ENCODE results near the gene AZU1. TPM values are rescaled to one million over a fixed set of nuclear protein-coding genes. Genes with fewer than 3 reads are reported as not detected.

Gene AZU1
- total and polyA plus RNA-seq, 7 donors: 0.03 to 1.1 (median 0.36) TPM; not detected in 4

GRCh38 chr19:810883-811489, 16.7 kb upstream of the AZU1 start:
- TF ChIP-seq CTCF (IDR thresholded peaks at IDR 0.05) (no peak), POLR2AphosphoS5 (IDR thresholded peaks at IDR 0.05) (no peak)
- Histone ChIP-seq H3K9me3 (no peaks in the 10 kb centered on the region), H3K27ac (no peak overlapping the region), H3K4me1 (no peaks in the 10 kb centered on the region), H3K27me3 (no peaks in the 10 kb centered on the region), H3K36me3 (peaks cover 48 to 72% (median 65%) of the 10 kb centered on the region in 4 donors), H3K4me3 (no peak overlapping the region)
- WGBS, 2 donors: 85 to 89% methylated on average over 25 of the region's 25 CpGs
- no peak for DNase-seq
- intact Hi-C loops (cut with DNase I): no loop called here

- H3K4me1 ChIP-seq: no peaks in the 10 kb centered on the region
- H3K36me3 ChIP-seq: peaks cover 45 to 66% (median 59%) of the 10 kb centered on the region in 4 donors
- 82 to 90% methylated on average over 20 of the region's 20 CpGs for WGBS, 2 donors
These were observed 16.1 kb upstream of the AZU1 start for GRCh38 chr19:811506-812048.

GRCh38 chr19:812049-812746, 15.4 kb upstream of the AZU1 start:
- peaks cover 39 to 60% (median 53%) of the 10 kb centered on the region in 4 donors for H3K36me3 ChIP-seq
- 92 to 95% methylated on average over 80 of the region's 80 CpGs for WGBS, 2 donors
- intact Hi-C loops (cut with DNase I): no loop called here

More at GRCh38 chr19:811506-812048, 16.1 kb upstream of the AZU1 start:
- no peak for TF ChIP-seq CTCF (IDR thresholded peaks at IDR 0.05)
- TF ChIP-seq POLR2A (IDR thresholded peaks at IDR 0.05): no peak
- TF ChIP-seq EP300 (IDR thresholded peaks at IDR 0.05): no peak
- no peak for TF ChIP-seq POLR2AphosphoS5 (IDR thresholded peaks at IDR 0.05)
- Histone ChIP-seq H3K27me3 (no peaks in the 10 kb centered on the region), H3K9me3 (no peaks in the 10 kb centered on the region), H3K4me3 (no peak overlapping the region), H3K27ac (no peak overlapping the region)
- intact Hi-C loops (cut with DNase I): no loop called here
- no peak for DNase-seq

GRCh38 chr19:812747-813218, 14.9 kb upstream of the AZU1 start:
- DNase-seq: no peak
- Histone ChIP-seq H3K36me3 (peaks cover 34 to 54% (median 48%) of the 10 kb centered on the region in 4 donors), H3K27ac (no peak overlapping the region), H3K4me1 (no peaks in the 10 kb centered on the region), H3K27me3 (no peaks in the 10 kb centered on the region), H3K4me3 (no peak overlapping the region), H3K9me3 (no peaks in the 10 kb centered on the region)
- intact Hi-C loops (cut with DNase I): no loop called here
- WGBS, 2 donors: 94 to 98% methylated on average over 72 of the region's 72 CpGs
- TF ChIP-seq CTCF (IDR thresholded peaks at IDR 0.05): no peak
- no peak for TF ChIP-seq POLR2A (IDR thresholded peaks at IDR 0.05)

More at GRCh38 chr19:812049-812746, 15.4 kb upstream of the AZU1 start:
- H3K4me1 ChIP-seq: no peaks in the 10 kb centered on the region
- no peak overlapping the region for H3K4me3 ChIP-seq
- H3K27ac ChIP-seq: no peak overlapping the region
- H3K27me3 ChIP-seq: no peaks in the 10 kb centered on the region
- DNase-seq: no peak
- no peaks in the 10 kb centered on the region for H3K9me3 ChIP-seq
- TF ChIP-seq CTCF (IDR thresholded peaks at IDR 0.05) (no peak), EP300 (IDR thresholded peaks at IDR 0.05) (no peak), POLR2A (IDR thresholded peaks at IDR 0.05) (no peak)

All from sigmoid colon (tissue), 7 donors.